H1 (cell line): ENCODE data around the gene BLNK.

ENCODE experiments used
- CBX5 ChIP-seq: fragments of 300-800, 300-1000 bp; sonication (generic); IDR thresholded peaks from 2 replicates; pipeline ENCODE4 v1.7.1; 2016; ENCODE audit warnings: antibody characterized with exemption, low read length, low read depth
- CEBPB ChIP-seq: IDR thresholded peaks from 2 replicates; pipeline ENCODE4 v1.6.1; 2012; ENCODE audit warnings: low read depth, low read length
- CTCF ChIP-seq, 3 experiments: IDR thresholded peaks; 1 replicate in 2 of 3; 2 replicates in 1 of 3; pipeline versions ENCODE4 v1.5.1 to v1.6.1; 2011; ENCODE audit warnings: low read length in 3 of 3, mild to moderate bottlenecking in 3 of 3, inconsistent platforms in 2 of 3, low read depth in 1 of 3, moderate library complexity in 1 of 3; ENCODE audit not compliant: insufficient read depth in 1 of 3; ENCODE audit errors: control extremely low read depth in 1 of 3
- EZH2 ChIP-seq: fragments of 200-600 bp; sonication (generic); IDR thresholded peaks from 2 replicates; pipeline ENCODE4 v1.7.1; 2012; ENCODE audit warnings: low read depth, mild to moderate bottlenecking, moderate library complexity, low read length, inconsistent platforms; ENCODE audit not compliant: severe bottlenecking
- POLR2A ChIP-seq, 2 experiments: IDR thresholded peaks; 1 replicate in 1 of 2; 2 replicates in 1 of 2; pipeline ENCODE4 v1.6.1; 2011; ENCODE audit warnings: low read depth in 2 of 2, low read length in 2 of 2, mild to moderate bottlenecking in 2 of 2; ENCODE audit errors: control extremely low read depth in 1 of 2
- POLR2AphosphoS5 ChIP-seq: IDR thresholded peaks from 2 replicates; pipeline ENCODE4 v1.6.1; 2011; ENCODE audit warnings: low read depth, low read length
- RNF2 ChIP-seq: fragments of 200-900, 300-1000 bp; sonication (generic); IDR thresholded peaks from 2 replicates; pipeline ENCODE4 v1.7.1; 2016; ENCODE audit warnings: borderline replicate concordance, low read depth, mild to moderate bottlenecking, antibody characterized with exemption, low read length; ENCODE audit not compliant: poor library complexity, severe bottlenecking; ENCODE audit errors: missing control alignments
- ZNF274 ChIP-seq: IDR thresholded peaks from 2 replicates; pipeline ENCODE4 v1.7.0; 2012; ENCODE audit warnings: low read length, borderline replicate concordance; ENCODE audit errors: extremely low read depth

- TF ChIP-seq CTCF (IDR thresholded peaks at IDR 0.05; ENCODE audit: control extremely low read depth in 1 of 3, insufficient read depth in 1 of 3, low read depth in 1 of 3, low read length in 3 of 3) (no peak), EZH2 (no peak), CBX5 (no peak), POLR2A (IDR thresholded peaks at IDR 0.05; ENCODE audit: control extremely low read depth in 1 of 2, low read depth in 2 of 2, low read length in 2 of 2) (no peak), ZNF274 (no peak), POLR2AphosphoS5 (no peak), CEBPB (no peak), RNF2 (no peak)
Measured at GRCh38 chr10:96211764-96212163, 59.6 kb downstream of the BLNK start.
